Measurements from ENCODE around the gene GPR150.

DNA sequence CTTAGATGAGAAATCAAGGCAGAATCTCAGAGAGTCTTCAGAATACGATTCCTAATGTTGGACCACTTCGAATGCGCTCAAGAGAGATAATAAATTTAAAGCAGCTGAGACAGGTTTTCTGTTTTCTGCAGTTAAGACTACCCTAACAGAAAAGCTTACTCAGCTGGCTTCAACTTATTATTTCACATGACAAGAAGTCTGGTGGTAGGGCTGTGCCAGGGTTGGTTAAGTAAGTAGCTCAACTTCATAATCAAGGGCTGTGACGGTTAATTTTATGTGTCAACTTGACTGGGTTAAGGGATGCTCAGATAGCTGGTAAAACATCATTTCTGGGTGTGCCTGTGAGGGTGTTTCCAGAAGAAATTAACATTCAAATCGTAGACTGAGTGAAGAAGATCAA is 3.8 kb downstream of the GPR150 start:
- TF ChIP-seq CTCF (conservative IDR thresholded peaks at IDR 0.05 in 1 of 2, IDR thresholded peaks at IDR 0.05 in 1 of 2; ENCODE audit: extremely low read depth in 1 of 2, insufficient read depth in 1 of 2, low read depth in 1 of 2, low read length in 2 of 2), result no peak
- TF ChIP-seq EZH2 (IDR thresholded peaks at IDR 0.05; ENCODE audit: borderline replicate concordance, low read length), result no peak
